Stomach smooth muscle (tissue), 2 donors: ENCODE results near the gene MTA3.

ENCODE experiments used
- H3K27ac ChIP-seq: one replicate; pipeline ENCODE4 v1.7.0; 2013; ENCODE audit warnings: mild to moderate bottlenecking, low read length, inconsistent platforms
- H3K27me3 ChIP-seq, 2 donors: one replicate each; pipeline ENCODE4 v1.7.0; 2013; ENCODE audit warnings: low read length in 2 of 2; ENCODE audit not compliant: insufficient read depth in 2 of 2, control insufficient read depth in 1 of 2
- H3K36me3 ChIP-seq, 2 donors: one replicate each; pipeline ENCODE4 v1.7.0; 2013; ENCODE audit warnings: low read length in 2 of 2; ENCODE audit not compliant: control insufficient read depth in 2 of 2, insufficient read depth in 2 of 2
- H3K4me1 ChIP-seq: one replicate; pipeline ENCODE4 v1.7.0; 2013; ENCODE audit warnings: low read length; ENCODE audit not compliant: control insufficient read depth, insufficient read depth
- H3K4me3 ChIP-seq, 2 donors: one replicate each; pipeline ENCODE4 v1.7.0; 2013; ENCODE audit warnings: low read length in 2 of 2
- H3K9ac ChIP-seq, 2 donors: one replicate each; pipeline ENCODE4 v1.7.0; 2013; ENCODE audit warnings: low read length in 2 of 2, mild to moderate bottlenecking in 1 of 2
- H3K9me3 ChIP-seq, 2 donors: one replicate each; pipeline ENCODE4 v1.7.0; 2013; ENCODE audit warnings: low read length in 2 of 2; ENCODE audit not compliant: control insufficient read depth in 2 of 2
- donor health status: healthy.
- donor health status: Pancreatic carcinoma.

MTA3 gene

DNA sequence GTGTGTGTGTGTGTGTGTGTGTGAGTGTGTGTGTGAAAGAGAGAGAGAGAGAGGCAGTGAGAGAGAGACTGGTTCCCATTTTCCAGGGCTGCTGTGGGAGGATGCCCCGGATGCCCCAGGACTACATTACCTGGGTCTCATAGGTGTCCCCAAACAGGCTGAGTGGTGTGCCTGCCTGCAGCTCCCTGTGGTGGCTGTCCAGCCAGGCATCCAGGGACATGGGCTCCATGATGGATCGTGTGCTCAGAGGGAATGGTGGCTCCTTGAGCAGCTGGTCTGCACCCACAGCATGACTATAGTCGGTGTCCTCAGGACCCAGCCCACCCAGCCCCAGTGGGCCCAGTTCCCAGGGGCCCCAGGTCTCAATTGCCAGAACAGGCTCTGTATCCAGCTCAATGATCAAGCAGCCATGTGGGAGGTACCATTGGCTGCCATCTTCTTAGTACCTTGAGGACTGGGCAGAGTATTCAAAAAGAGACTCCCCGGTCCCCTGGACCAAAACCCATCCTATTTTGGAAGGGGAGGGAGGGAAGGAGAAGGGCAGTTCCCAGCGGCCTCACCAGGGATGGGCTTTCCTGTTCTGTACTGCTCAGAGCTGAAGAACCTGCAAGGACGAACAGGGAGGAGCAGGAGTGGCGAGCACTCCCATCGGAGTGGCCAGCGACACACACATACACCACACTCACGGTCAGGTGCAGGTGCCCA, 201.3 kb downstream of the MTA3 start:
- Histone ChIP-seq H3K4me3 (no peak overlapping the region), H3K27ac (no peak overlapping the region), H3K27me3 (no peaks in the 10 kb centered on the region)

DNA sequence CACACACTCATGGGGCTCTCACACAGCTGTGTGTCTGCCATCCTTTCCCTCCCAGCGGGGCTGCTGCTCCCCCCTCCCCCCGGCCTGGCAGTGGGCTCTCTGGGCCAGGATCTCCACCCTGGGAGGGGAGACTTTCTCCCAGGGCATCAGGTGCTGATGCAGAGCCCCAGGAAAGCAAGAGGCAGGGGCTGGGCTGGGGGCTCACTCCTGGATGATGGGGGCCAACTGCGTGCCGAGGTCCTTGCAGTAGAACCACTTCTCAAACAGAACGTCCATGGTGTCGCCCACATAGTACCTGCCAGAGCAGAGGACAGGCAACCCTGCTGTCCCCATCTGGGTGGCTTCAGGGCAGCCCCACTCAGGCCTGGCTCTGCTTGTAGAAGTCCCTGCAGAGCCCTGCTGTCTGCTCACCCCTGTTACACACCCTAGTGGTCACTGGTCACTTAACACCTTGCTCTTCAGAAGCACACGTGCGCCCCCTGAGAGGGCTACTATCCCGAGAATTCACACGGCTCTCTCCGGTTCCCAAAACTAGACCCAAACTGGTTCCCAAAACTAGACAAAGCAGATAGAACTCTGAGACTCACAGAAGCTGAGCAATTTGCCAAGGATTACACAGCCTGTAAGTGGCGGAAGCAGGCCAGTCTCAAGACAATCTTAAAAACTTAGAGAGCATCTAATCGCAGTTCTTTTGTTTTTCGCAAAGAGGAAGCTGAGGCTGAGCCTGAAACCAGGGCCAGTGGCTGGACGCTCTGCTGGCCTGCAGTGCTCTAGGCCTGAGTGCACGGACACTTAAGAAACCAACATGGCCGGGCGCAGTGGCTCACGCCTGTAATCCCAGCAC, 202.1 kb downstream of the MTA3 start:
- Histone ChIP-seq H3K4me3 (no peak overlapping the region), H3K27me3 (no peaks in the 10 kb centered on the region), H3K9me3 (no peaks in the 10 kb centered on the region), H3K4me1 (no peaks in the 10 kb centered on the region), H3K9ac (no peak overlapping the region), H3K36me3 (no peaks in the 10 kb centered on the region), H3K27ac (no peak overlapping the region)

More for the DNA sequence above, 201.3 kb downstream of the MTA3 start:
- no peaks in the 10 kb centered on the region for H3K4me1 ChIP-seq
- no peaks in the 10 kb centered on the region for H3K36me3 ChIP-seq
- no peak overlapping the region for H3K9ac ChIP-seq
- H3K9me3 ChIP-seq = no peaks in the 10 kb centered on the region

DNA sequence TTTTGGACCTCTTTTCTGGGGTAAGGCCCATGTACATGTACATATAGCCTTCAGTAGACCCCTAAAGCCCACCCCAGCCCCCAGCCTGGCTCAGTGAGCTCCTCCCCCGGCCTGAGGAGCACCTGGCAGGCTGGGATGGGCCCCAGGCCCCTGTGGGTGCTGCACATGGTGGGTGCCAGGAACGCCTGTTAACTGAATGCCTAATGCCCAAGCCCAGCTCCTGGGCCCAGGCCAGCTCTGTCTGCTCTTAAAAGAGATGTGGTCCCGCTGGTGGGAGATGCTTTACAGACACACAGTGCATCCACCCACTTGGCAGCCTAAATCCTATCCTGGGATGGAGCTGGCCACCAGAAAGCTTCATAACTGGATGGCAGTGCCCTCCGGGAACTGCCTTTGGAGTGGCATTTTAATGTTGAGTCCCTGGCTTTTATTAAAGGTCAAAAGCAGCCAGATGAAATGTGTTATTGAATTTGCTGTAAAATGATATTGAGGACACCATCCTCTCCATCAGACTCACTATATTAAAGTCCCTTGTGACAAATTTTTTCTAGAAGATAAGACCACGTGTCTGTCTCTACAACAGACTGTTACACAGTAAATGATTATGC, 203.2 kb downstream of the MTA3 start:
- no peak overlapping the region for H3K4me3 ChIP-seq
- H3K9me3 ChIP-seq = no peaks in the 10 kb centered on the region
- H3K36me3 ChIP-seq = no peaks in the 10 kb centered on the region
- no peaks in the 10 kb centered on the region for H3K4me1 ChIP-seq
- H3K27me3 ChIP-seq = no peaks in the 10 kb centered on the region
- no peak overlapping the region for H3K9ac ChIP-seq
- H3K27ac ChIP-seq = no peak overlapping the region

DNA sequence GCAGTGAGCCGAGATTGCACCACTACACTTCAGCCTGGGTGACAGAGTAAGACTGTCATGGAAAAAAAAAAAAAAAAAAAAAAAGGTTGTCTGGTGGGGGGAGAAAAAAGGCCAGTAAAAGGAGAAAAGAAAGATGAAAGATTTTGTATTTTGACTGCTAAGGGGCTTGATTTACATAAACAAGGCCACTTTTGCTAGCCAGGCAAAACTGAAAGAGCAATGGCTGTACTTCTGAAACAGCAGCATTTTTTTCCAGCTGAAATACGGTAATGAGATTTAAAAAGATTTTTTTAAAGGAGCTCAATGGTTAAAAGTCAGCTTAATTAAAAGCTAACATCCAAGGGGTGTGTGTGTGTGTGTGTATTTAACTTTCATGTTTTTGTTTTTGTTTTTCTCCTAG, 206.8 kb downstream of the MTA3 start:
- Histone ChIP-seq H3K4me1 (no peaks in the 10 kb centered on the region), H3K9me3 (no peaks in the 10 kb centered on the region), H3K27me3 (no peaks in the 10 kb centered on the region)

DNA sequence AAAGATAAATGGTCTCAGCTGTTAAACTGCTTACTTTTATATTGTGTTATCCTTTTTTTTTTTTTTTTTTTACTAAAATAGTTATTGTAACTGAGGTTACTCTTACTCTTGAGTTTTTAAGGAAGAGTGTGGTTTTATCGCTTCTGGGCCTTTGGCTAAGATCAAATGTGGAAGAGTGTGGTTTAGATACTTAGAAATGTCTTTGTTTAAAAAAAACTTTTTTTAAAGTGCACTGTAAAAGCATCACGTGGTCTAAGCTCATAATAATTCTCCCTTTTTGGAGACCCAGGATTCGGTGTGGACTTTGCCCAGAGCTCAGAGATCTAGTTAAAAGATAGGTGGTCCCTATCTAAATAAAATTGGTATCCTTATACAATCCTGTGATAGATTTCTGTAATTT, 207.4 kb downstream of the MTA3 start:
- H3K4me3 ChIP-seq = no peak overlapping the region

More for the DNA sequence above, 206.8 kb downstream of the MTA3 start:
- Histone ChIP-seq H3K9ac (no peak overlapping the region), H3K4me3 (no peak overlapping the region), H3K36me3 (no peaks in the 10 kb centered on the region), H3K27ac (no peak overlapping the region)

DNA sequence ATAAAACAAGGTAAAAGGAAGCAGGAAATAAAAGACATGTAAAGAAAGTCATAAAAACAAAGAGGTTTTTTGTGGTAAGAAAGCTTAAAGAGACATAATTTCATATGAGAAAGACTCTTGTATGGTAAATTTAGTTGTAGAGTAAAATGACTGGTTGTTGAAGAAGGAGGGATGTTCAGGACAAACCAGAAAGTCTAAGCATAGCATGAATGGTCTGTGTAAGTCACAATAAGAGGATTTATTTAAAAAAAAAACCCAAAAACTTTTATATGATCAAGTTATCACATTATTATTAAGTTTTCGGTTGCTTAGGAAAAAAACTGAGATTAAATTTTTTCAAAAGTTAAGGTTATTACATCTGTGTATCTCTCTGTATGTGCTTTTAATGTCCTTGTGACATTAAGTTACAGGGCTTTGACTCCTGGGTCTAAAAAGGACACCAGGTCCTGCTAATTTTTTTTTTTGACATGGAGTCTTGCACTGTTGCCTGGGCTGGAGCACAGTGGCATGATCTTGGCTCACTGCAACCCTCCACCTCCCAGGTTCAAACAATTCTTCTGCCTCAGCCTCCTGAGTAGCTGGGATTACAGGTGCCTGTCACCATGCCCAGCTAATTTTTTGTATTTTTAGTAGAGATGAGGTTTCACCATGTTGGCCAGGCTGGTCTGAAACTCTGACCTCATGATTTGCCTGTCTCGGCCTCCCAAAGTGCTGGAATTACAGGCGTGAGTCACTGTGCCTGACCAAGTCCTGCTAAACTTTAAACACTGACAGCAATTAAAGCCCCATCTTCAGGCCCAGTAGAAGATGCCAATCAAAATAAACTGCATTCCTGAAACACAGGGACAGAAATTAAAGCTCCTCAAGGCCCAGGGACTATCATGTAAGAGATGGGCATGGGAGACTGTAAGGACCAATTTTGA, 209.7 kb downstream of the MTA3 start:
- no peaks in the 10 kb centered on the region for H3K9me3 ChIP-seq
- no peaks in the 10 kb centered on the region for H3K27me3 ChIP-seq
- H3K9ac ChIP-seq = no peak overlapping the region
- H3K4me1 ChIP-seq = no peaks in the 10 kb centered on the region
- no peak overlapping the region for H3K27ac ChIP-seq
- H3K4me3 ChIP-seq = no peak overlapping the region
- H3K36me3 ChIP-seq = peaks cover 0 to 2% of the 10 kb centered on the region in 2 donors

More for the DNA sequence above, 207.4 kb downstream of the MTA3 start:
- H3K27me3 ChIP-seq = no peaks in the 10 kb centered on the region
- no peak overlapping the region for H3K9ac ChIP-seq
- H3K27ac ChIP-seq = no peak overlapping the region
- no peaks in the 10 kb centered on the region for H3K9me3 ChIP-seq
- no peaks in the 10 kb centered on the region for H3K36me3 ChIP-seq
- H3K4me1 ChIP-seq = no peaks in the 10 kb centered on the region

DNA sequence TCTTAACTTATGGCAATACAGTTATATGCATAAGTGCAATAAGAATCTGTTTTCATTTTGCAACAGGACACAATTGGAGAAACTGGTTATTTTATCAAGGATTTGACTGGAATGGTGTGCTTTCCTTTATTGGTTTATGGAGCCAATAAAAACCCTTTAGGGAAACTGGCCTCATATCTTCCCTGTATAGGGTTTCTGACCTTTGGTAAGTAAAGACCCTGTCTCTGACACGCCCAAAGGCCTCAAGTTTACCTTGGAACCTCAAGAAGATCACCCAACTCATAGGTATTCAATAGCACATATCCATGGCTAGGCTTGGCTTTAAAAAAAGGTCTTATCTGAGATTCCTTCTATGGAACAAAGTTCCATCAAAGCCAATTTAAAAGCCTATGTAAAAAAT, 212.7 kb downstream of the MTA3 start:
- Histone ChIP-seq H3K4me3 (no peak overlapping the region), H3K36me3 (peaks cover 0 to 4% of the 10 kb centered on the region in 2 donors), H3K27me3 (no peaks in the 10 kb centered on the region), H3K9ac (no peak overlapping the region), H3K9me3 (no peaks in the 10 kb centered on the region), H3K27ac (no peak overlapping the region), H3K4me1 (no peaks in the 10 kb centered on the region)

DNA sequence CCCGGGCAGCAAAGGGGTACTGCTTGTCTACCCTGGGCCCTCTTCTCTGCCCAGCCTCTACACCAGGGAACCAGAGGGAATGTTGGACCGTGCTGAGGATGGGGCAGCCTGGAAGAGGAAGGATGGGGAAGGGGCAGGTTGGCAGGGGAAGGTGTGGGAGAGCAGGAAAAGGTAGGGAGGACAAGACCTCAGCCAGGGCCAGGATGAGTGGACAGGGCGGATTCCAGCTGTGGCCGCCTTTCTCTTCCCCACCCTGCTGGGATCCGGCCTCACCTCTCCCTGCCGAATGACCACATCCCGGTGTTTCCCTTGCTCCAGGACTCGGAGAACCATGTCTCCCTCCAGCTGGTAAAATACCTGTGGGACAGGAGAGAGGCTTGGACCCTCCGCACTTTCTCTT, 215.1 kb downstream of the MTA3 start:
- Histone ChIP-seq H3K36me3 (peaks cover 0 to 4% of the 10 kb centered on the region in 2 donors), H3K9ac (no peak overlapping the region)

DNA sequence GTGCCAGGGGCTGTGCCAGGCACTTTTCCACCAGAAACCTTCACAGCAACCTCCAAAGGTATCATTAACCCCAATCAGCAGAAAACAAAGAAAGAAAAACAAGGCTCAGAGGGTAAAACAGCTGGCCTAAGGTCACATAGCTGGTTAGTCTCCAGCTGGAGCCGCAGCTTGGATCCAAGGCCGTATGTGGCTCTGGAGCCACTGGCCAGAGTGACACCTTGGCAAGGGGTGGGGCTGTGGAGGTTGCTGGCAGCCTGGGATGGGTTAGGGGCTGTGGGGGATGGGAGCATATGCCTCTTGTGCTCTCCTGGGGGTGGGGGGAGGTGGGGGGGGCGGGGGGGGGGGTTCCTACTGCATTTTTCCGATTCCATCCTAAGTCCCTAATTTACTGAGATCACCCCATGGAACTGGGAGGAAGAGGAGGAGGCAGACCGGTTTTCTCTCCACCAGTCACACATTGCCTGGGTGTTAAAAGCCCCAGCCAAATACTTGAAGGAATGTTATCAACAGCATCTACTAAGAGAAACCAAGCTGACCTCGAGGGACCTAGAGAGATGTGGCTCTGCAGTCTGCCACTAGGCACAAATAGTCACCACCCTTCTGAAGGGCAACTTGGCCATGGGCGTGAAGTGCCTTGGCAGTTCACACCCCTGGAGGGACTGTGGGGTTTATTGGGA, 215.9 kb downstream of the MTA3 start:
- Histone ChIP-seq H3K27me3 (no peaks in the 10 kb centered on the region), H3K4me1 (no peaks in the 10 kb centered on the region), H3K9ac (no peak overlapping the region), H3K9me3 (no peaks in the 10 kb centered on the region), H3K27ac (no peak overlapping the region), H3K36me3 (peaks cover 0 to 4% of the 10 kb centered on the region in 2 donors), H3K4me3 (no peak overlapping the region)

More for the DNA sequence above, 215.1 kb downstream of the MTA3 start:
- H3K9me3 ChIP-seq = no peaks in the 10 kb centered on the region
- no peak overlapping the region for H3K27ac ChIP-seq
- H3K4me1 ChIP-seq = no peaks in the 10 kb centered on the region
- no peaks in the 10 kb centered on the region for H3K27me3 ChIP-seq
- no peak overlapping the region for H3K4me3 ChIP-seq
